Stimulated activated memory B cell treated with anti-CD40 and anti-IgM and Interleukin-4, amounts not matched to agents 10 μg/mL and 1 μg/mL and 100 μg/mL, for 72 hours (primary cell): ENCODE measurements around the gene HS3ST4.

Experiments used
- ATAC-seq: fragments of 150-1000 bp; cut with Tn5 transposase; 2 replicates; pipeline ENCODE4 v1.10.0; 2021
- H3K27ac Mint-ChIP-seq: one replicate; pipeline ENCODE4 v1.8.0; 2022; ENCODE audit warnings: mild to moderate bottlenecking, mixed read lengths
- H3K27me3 Mint-ChIP-seq: one replicate; pipeline ENCODE4 v1.8.0; 2022; ENCODE audit warnings: mixed read lengths
- H3K36me3 Mint-ChIP-seq: one replicate; pipeline ENCODE4 v1.8.0; 2022; ENCODE audit warnings: mixed read lengths
- H3K4me1 Mint-ChIP-seq: one replicate; pipeline ENCODE4 v1.8.0; 2022; ENCODE audit warnings: mixed read lengths
- H3K4me3 Mint-ChIP-seq: one replicate; pipeline ENCODE4 v1.8.0; 2022; ENCODE audit warnings: mild to moderate bottlenecking, moderate library complexity, mixed read lengths
- H3K9me3 Mint-ChIP-seq: one replicate; pipeline ENCODE4 v1.8.0; 2022; ENCODE audit warnings: mixed read lengths

The HS3ST4 gene

GRCh38 chr16:25691519-25692091, at the start of gene HS3ST4:
Gene HS3ST4 (plus strand): TSS chr16:25691959.
- Mint-ChIP-seq H3K9me3 (no peaks in the 10 kb centered on the region), H3K27me3 (peaks cover 66% of the 10 kb centered on the region), H3K4me3 (peak within 1 kb of the TSS; percentile 42), H3K4me1 (peaks cover 7% of the 10 kb centered on the region), H3K27ac (no peak within 1 kb of the TSS), H3K36me3 (no peaks in the 10 kb centered on the region)
- no peak for ATAC-seq

DNA sequence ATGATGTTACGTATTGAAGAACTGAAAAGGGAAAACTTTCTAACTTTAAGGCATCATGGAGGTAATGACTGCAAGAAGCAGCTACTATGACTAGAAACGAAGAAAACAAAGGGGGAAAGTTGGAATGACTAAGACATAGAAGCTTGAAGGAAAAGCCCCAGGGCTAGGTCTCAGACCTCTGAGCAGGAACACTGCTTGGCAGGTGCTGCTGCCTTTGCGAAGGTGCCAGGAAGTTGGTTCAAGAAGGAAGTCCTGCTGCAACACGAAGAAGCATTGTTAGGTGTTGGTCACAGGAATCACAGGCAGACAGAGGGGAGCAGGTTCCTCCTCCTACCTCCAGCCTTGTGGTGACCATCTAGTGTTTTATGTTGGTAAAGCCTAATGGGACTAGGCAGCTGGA, 48.1 kb upstream of the HS3ST4 start:
- no peak overlapping the region for H3K27ac Mint-ChIP-seq
- no peaks in the 10 kb centered on the region for H3K27me3 Mint-ChIP-seq
- H3K4me3 Mint-ChIP-seq = no peak overlapping the region

DNA sequence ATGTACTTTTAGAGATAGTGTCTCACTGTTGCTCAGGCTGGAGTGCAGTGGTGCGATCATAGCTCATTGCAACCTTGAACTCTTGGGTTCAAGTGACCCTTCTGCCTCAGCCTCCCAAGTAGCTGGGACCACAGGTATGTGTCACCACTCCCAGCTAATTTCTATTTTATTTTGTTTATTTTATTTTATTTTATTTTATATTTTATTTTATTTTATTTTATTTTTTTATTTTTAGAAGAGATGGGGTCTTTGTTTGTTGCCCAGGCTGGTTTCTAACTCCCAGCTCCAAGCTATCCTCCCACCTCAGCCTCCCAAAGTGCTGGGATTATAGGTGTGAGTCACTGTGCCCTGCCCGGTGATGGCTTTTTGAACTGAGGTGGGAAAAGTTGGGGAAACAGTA, 35.1 kb upstream of the HS3ST4 start:
- Mint-ChIP-seq H3K36me3 (no peaks in the 10 kb centered on the region), H3K9me3 (peaks cover 4% of the 10 kb centered on the region), H3K4me1 (no peaks in the 10 kb centered on the region), H3K27ac (no peak overlapping the region), H3K4me3 (no peak overlapping the region), H3K27me3 (peaks cover 47% of the 10 kb centered on the region)
- no peak for ATAC-seq

More for the DNA sequence above, 48.1 kb upstream of the HS3ST4 start:
- ATAC-seq = no peak
- Mint-ChIP-seq H3K4me1 (no peaks in the 10 kb centered on the region), H3K36me3 (no peaks in the 10 kb centered on the region), H3K9me3 (peaks cover 16% of the 10 kb centered on the region)

- Mint-ChIP-seq H3K36me3 (no peaks in the 10 kb centered on the region), H3K4me1 (no peaks in the 10 kb centered on the region), H3K9me3 (peaks cover 5% of the 10 kb centered on the region), H3K4me3 (no peak overlapping the region), H3K27ac (no peak overlapping the region), H3K27me3 (no peaks in the 10 kb centered on the region)
- ATAC-seq = no peak
These were observed 14.9 kb upstream of the HS3ST4 start for GRCh38 chr16:25676820-25677219.

DNA sequence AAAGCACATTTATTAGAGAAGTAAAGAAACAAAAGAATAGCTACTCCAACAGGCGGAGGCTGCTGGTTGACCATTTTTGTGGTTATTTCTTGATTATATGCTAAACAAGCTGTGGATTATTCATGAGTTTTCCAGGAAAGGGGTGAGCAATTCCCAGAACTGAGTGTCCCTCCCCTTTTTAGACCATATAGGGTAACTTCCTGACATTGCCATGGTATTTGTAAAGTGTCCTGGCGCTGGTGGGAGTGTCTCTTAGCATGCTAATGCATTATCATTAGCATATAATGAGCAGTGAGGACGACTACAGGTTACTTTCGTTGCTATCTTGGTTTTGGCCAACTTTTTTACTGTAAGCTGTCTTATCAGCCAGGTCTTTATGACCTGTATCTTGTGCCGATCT, 12.2 kb upstream of the HS3ST4 start:
- Mint-ChIP-seq H3K9me3 (peaks cover 5% of the 10 kb centered on the region), H3K36me3 (no peaks in the 10 kb centered on the region), H3K27ac (no peak overlapping the region), H3K27me3 (peaks cover 14% of the 10 kb centered on the region), H3K4me1 (no peaks in the 10 kb centered on the region), H3K4me3 (no peak overlapping the region)
- ATAC-seq = no peak

DNA sequence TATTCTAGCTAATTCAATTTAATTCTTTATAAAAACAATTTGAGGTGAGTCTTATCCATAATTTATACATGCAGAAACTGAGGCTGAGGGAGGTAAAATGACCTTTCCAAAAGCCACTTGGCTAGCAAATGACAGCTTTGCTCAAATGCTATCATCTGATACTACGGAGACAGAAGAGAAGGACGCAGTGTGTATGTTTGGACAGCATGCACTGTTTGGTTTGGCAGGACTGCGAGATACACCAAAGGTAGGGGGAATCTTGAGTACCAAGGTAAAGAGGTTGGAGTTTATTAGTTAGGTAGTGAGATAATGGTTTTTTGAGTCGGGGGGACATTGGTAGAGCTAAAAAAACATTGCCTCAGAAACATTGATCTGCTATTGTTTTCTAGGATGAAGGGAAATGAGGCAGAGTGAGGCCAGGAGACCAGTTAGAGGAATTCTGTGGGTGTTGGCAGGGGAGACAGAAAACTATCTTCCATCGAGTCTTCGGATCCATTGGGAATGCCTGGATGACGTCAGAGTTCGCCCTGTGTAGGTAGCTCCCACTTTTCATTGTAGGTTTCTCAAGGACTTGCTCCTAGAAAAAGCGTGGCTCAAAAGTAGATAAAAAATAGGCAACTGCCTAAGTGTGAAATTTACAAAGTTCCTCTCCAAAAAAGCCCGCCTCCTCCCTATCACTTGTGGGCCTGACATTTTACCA, 2.5 kb upstream of the HS3ST4 start:
- Mint-ChIP-seq H3K27ac (no peak overlapping the region), H3K36me3 (no peaks in the 10 kb centered on the region), H3K4me3 (no peak overlapping the region), H3K4me1 (peaks cover 7% of the 10 kb centered on the region), H3K27me3 (peaks cover 45% of the 10 kb centered on the region), H3K9me3 (no peaks in the 10 kb centered on the region)
- ATAC-seq = no peak

- H3K4me3 Mint-ChIP-seq = no peak overlapping the region
- H3K27ac Mint-ChIP-seq = no peak overlapping the region
- H3K36me3 Mint-ChIP-seq = no peaks in the 10 kb centered on the region
- no peaks in the 10 kb centered on the region for H3K9me3 Mint-ChIP-seq
- H3K27me3 Mint-ChIP-seq = peaks cover 58% of the 10 kb centered on the region
- H3K4me1 Mint-ChIP-seq = peaks cover 7% of the 10 kb centered on the region
- no peak for ATAC-seq
These were observed 1.1 kb upstream of the HS3ST4 start for GRCh38 chr16:25690552-25691143.

DNA sequence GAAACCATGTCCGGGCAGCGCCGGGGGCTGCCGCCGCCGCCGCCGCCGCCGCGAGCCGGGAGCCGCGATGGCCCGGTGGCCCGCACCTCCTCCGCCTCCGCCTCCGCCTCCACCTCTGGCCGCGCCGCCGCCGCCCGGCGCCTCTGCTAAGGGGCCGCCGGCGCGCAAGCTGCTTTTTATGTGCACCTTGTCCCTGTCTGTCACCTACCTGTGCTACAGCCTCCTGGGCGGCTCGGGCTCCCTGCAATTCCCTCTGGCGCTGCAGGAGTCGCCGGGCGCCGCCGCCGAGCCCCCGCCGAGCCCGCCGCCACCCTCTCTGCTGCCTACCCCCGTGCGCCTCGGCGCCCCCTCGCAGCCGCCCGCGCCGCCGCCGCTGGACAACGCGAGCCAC, 587 bp downstream of the HS3ST4 start:
- no peak overlapping the region for H3K27ac Mint-ChIP-seq
- H3K9me3 Mint-ChIP-seq = no peaks in the 10 kb centered on the region
- no peaks in the 10 kb centered on the region for H3K36me3 Mint-ChIP-seq
- peaks cover 7% of the 10 kb centered on the region for H3K4me1 Mint-ChIP-seq
- H3K4me3 Mint-ChIP-seq = no peak overlapping the region
- no peak for ATAC-seq
- peaks cover 67% of the 10 kb centered on the region for H3K27me3 Mint-ChIP-seq

DNA sequence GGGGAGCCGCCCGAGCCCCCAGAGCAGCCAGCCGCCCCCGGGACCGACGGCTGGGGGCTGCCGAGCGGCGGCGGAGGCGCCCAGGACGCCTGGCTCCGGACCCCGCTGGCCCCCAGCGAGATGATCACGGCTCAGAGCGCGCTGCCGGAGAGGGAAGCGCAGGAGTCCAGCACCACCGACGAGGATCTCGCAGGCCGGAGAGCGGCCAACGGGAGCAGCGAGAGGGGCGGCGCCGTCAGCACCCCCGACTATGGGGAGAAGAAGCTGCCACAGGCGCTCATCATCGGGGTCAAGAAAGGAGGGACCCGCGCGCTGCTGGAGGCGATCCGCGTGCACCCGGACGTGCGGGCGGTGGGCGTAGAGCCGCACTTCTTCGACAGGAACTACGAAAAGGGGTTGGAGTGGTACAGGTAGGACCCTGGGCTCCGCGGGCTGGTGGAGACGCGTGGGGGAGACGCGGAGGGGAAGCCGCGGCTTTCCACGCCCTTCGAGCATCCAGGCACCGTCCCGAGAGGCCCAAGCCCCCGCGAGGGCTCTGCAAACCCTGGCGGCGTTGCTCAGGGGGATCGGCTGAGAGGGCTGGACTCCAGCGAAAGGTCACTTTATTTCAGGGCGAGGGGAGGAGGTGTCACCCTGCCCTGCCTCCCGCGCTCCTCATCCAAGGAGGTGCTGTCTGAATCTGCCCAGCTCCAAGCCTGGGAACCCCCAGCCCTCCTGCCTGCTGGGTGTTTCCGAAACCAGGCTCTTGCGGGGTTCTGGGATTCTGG, 1.2 kb downstream of the HS3ST4 start:
- peaks cover 71% of the 10 kb centered on the region for H3K27me3 Mint-ChIP-seq
- peaks cover 7% of the 10 kb centered on the region for H3K4me1 Mint-ChIP-seq
- no peak overlapping the region for H3K27ac Mint-ChIP-seq
- H3K36me3 Mint-ChIP-seq = no peaks in the 10 kb centered on the region
- ATAC-seq = no peak
- H3K4me3 Mint-ChIP-seq = no peak overlapping the region
- H3K9me3 Mint-ChIP-seq = no peaks in the 10 kb centered on the region

DNA sequence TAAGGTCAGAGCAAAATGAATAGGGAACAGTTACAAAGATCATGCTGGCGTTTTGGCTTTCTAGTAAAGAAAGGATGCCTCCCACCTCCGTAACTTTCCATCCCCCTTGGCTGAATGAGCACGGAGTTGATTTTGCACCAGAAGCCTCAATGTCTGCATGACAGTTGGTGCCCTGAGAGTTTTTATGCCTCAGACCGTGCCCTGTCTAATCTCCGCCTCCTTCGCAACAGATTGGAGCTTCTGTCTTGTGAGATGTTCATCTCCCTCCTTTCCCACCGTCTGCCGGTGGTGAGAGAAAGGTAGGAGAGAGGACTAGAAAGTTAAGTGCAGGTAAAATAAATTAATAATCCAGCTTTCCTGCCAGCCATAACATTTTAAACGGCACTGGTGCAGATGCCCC, 1.9 kb downstream of the HS3ST4 start:
- Mint-ChIP-seq H3K4me1 (peaks cover 7% of the 10 kb centered on the region), H3K27me3 (peaks cover 74% of the 10 kb centered on the region), H3K36me3 (no peaks in the 10 kb centered on the region), H3K4me3 (no peak overlapping the region), H3K9me3 (no peaks in the 10 kb centered on the region), H3K27ac (no peak overlapping the region)
- ATAC-seq = no peak

GRCh38 chr16:25699069-25699468, 7.3 kb downstream of the HS3ST4 start:
- no peak overlapping the region for H3K27ac Mint-ChIP-seq
- H3K27me3 Mint-ChIP-seq = peaks cover 66% of the 10 kb centered on the region
- no peaks in the 10 kb centered on the region for H3K4me1 Mint-ChIP-seq
- no peak overlapping the region for H3K4me3 Mint-ChIP-seq
- H3K36me3 Mint-ChIP-seq = no peaks in the 10 kb centered on the region
- no peak for ATAC-seq
- peaks cover 7% of the 10 kb centered on the region for H3K9me3 Mint-ChIP-seq

GRCh38 chr16:25700547-25700946, 8.8 kb downstream of the HS3ST4 start:
- H3K4me1 Mint-ChIP-seq = no peaks in the 10 kb centered on the region
- H3K9me3 Mint-ChIP-seq = peaks cover 7% of the 10 kb centered on the region
- no peak for ATAC-seq
- H3K27ac Mint-ChIP-seq = no peak overlapping the region
- H3K4me3 Mint-ChIP-seq = no peak overlapping the region
- peaks cover 51% of the 10 kb centered on the region for H3K27me3 Mint-ChIP-seq
- H3K36me3 Mint-ChIP-seq = no peaks in the 10 kb centered on the region

GRCh38 chr16:25707553-25707952, 15.8 kb downstream of the HS3ST4 start:
- H3K27me3 Mint-ChIP-seq = no peaks in the 10 kb centered on the region
- H3K4me3 Mint-ChIP-seq = no peak overlapping the region
- H3K36me3 Mint-ChIP-seq = no peaks in the 10 kb centered on the region
- H3K9me3 Mint-ChIP-seq = peaks cover 5% of the 10 kb centered on the region
- H3K27ac Mint-ChIP-seq = no peak overlapping the region
- no peak for ATAC-seq
- H3K4me1 Mint-ChIP-seq = no peaks in the 10 kb centered on the region

DNA sequence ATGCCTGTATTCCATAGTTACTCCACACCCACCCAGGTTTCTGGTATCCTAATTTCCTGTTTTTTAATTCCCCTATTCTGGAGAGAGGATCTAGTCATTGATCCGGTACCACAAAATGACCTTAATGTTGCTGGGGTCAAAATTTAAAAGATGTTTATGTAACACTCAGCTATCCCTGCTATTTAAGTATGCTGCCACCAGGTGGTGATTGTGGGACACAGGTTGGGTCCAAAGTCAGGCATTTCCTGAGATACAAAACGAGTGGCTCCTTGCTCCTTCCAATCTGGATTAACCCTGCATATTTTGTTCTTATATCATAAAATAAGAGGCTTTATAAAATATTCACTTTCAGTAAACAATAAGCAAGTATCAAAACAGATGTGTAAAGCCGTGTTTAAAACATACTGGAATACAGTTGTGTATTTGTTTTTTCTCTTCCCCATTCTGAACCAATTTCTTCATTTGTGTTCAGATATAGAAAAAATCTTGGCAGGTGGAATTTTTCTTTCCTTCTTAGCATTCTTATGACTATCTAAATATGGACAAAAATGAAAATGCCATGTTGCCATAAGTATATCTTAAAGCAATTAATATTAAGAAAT, 16.3 kb downstream of the HS3ST4 start:
- no peaks in the 10 kb centered on the region for H3K36me3 Mint-ChIP-seq
- H3K27ac Mint-ChIP-seq = no peak overlapping the region
- H3K27me3 Mint-ChIP-seq = no peaks in the 10 kb centered on the region
- no peak overlapping the region for H3K4me3 Mint-ChIP-seq
- ATAC-seq = no peak
- no peaks in the 10 kb centered on the region for H3K4me1 Mint-ChIP-seq
- peaks cover 5% of the 10 kb centered on the region for H3K9me3 Mint-ChIP-seq

- no peaks in the 10 kb centered on the region for H3K4me1 Mint-ChIP-seq
- H3K27ac Mint-ChIP-seq = no peak overlapping the region
- H3K36me3 Mint-ChIP-seq = no peaks in the 10 kb centered on the region
- H3K4me3 Mint-ChIP-seq = no peak overlapping the region
- no peak for ATAC-seq
- no peaks in the 10 kb centered on the region for H3K27me3 Mint-ChIP-seq
- peaks cover 5% of the 10 kb centered on the region for H3K9me3 Mint-ChIP-seq
These were observed 17.5 kb downstream of the HS3ST4 start for GRCh38 chr16:25709213-25709612.
